Osteoblast (primary cell): Measurements from ENCODE around the gene RASL11A. TPM values are rescaled to one million over a fixed set of nuclear protein-coding genes. Genes with fewer than 3 reads are reported as not detected.

Source experiments
- DNase-seq: peaks from one replicate; pipeline ENCODE4 v3.0.0; 2011; ENCODE audit warnings: low spot score, mixed read lengths; ENCODE audit not compliant: insufficient read length; ENCODE audit errors: missing footprints
- H2AFZ ChIP-seq: 2 replicates; pipeline ENCODE4 v1.6.0; 2011; ENCODE audit warnings: mild to moderate bottlenecking, low read length
- H3K27ac ChIP-seq: 2 replicates; pipeline ENCODE4 v1.5.1; 2011; ENCODE audit warnings: mild to moderate bottlenecking, low read depth, low read length, moderate library complexity
- H3K27me3 ChIP-seq: 2 replicates; pipeline ENCODE4 v1.6.0; 2012; ENCODE audit warnings: mild to moderate bottlenecking, control low read depth, inconsistent platforms, low read length, moderate library complexity; ENCODE audit not compliant: insufficient read depth
- H3K36me3 ChIP-seq: 2 replicates; pipeline ENCODE4 v1.5.1; 2011; ENCODE audit warnings: mild to moderate bottlenecking, low read length, control low read depth, moderate library complexity; ENCODE audit not compliant: insufficient read depth
- H3K4me1 ChIP-seq: 2 replicates; pipeline ENCODE4 v1.5.1; 2011; ENCODE audit warnings: mild to moderate bottlenecking, low read length, control low read depth, moderate library complexity; ENCODE audit not compliant: insufficient read depth
- H3K4me2 ChIP-seq: 2 replicates; pipeline ENCODE4 v1.6.0; 2011; ENCODE audit warnings: mild to moderate bottlenecking, low read length; ENCODE audit not compliant: insufficient read depth
- H3K4me3 ChIP-seq: fragments of 200-600 bp; sonication (generic); 3 replicates; pipeline ENCODE4 v1.5.1; 2012; ENCODE audit warnings: mild to moderate bottlenecking, low read length, inconsistent platforms; ENCODE audit not compliant: insufficient read depth
- H3K79me2 ChIP-seq: 2 replicates; pipeline ENCODE4 v1.6.0; 2012; ENCODE audit warnings: mild to moderate bottlenecking, low read length, control low read depth, inconsistent platforms; ENCODE audit not compliant: insufficient read depth
- H3K9me3 ChIP-seq: 2 replicates; pipeline ENCODE4 v1.5.1; 2011; ENCODE audit warnings: low read depth, low read length, control low read depth
- H4K20me1 ChIP-seq: 2 replicates; pipeline ENCODE4 v1.6.0; 2012; ENCODE audit warnings: mild to moderate bottlenecking, low read length, control low read depth; ENCODE audit not compliant: insufficient read depth
- total RNA-seq: library from RNA; depleted of rRNA; stranded (reverse); fragments of >200 nt; gene quantifications from 2 replicates; pipeline ENCODE4 v1.2.3, GENCODE V29; 2012
- TF ChIP-seq, protein P1 (sequence below): IDR thresholded peaks from 2 replicates; pipeline ENCODE4 v1.5.1; 2011; ENCODE audit warnings: mild to moderate bottlenecking, low read depth, low read length, moderate library complexity; ENCODE audit errors: extremely low read depth

The RASL11A gene
- total RNA-seq, 1 donor = 11.9 TPM

DNA sequence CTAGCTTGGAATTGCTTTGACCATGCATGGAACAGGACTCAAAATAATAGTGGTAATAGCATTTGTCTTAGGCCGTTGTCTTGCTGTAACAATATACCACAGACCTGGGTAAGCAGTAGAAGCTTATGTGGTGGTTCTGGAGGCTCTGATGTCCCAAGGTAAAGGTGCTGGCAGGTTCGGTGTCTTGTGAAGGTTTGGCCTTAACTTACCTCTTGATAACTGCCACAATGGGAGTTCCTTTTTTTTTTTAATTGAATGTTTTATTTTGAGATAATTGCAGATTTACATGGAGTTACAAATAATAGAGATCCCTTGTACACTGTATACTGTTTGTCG is 13.4 kb upstream of the RASL11A start:
- no peak overlapping the region for H3K27ac ChIP-seq
- TF ChIP-seq, protein P1, sequence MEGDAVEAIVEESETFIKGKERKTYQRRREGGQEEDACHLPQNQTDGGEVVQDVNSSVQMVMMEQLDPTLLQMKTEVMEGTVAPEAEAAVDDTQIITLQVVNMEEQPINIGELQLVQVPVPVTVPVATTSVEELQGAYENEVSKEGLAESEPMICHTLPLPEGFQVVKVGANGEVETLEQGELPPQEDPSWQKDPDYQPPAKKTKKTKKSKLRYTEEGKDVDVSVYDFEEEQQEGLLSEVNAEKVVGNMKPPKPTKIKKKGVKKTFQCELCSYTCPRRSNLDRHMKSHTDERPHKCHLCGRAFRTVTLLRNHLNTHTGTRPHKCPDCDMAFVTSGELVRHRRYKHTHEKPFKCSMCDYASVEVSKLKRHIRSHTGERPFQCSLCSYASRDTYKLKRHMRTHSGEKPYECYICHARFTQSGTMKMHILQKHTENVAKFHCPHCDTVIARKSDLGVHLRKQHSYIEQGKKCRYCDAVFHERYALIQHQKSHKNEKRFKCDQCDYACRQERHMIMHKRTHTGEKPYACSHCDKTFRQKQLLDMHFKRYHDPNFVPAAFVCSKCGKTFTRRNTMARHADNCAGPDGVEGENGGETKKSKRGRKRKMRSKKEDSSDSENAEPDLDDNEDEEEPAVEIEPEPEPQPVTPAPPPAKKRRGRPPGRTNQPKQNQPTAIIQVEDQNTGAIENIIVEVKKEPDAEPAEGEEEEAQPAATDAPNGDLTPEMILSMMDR = no peak
- H3K4me1 ChIP-seq = peaks cover 15% of the 10 kb centered on the region
- no peak overlapping the region for H3K4me2 ChIP-seq
- peaks cover 57% of the 10 kb centered on the region for H3K36me3 ChIP-seq
- H4K20me1 ChIP-seq = peaks cover 35% of the 10 kb centered on the region
- H3K9me3 ChIP-seq = no peaks in the 10 kb centered on the region
- H3K27me3 ChIP-seq = no peaks in the 10 kb centered on the region
- H2AFZ ChIP-seq = no peak overlapping the region
- no peak for DNase-seq
- peaks cover 45% of the 10 kb centered on the region for H3K79me2 ChIP-seq
- no peak overlapping the region for H3K4me3 ChIP-seq

DNA sequence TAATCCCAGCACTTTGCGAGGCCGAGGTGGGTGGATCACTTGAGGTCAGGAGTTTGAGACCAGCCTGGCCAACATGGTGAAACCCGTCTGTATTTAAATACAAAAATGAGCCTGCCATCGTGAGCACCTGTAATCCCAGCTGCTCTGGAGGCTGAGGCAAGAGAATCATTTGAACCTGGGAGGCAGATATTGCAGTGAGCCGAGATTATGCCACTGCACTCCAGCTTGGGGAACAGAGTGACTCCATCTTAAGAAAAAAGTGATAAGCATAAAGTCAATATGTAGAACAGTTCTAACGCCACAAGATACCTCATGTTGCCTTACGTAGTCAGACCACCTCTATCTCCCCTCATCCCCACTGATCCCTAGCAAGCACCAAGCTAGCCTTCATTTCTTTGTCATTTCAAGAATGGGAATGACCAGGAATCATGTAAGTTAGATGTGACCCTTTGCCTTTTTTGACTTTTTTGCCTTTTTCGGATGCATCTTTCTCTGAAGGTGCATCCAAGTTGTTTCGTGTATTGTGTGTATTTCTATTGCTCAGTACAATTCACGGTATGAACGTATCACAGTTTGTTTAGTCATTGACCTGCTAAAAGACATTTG is 12.9 kb upstream of the RASL11A start:
- no peaks in the 10 kb centered on the region for H3K9me3 ChIP-seq
- peaks cover 13% of the 10 kb centered on the region for H3K4me1 ChIP-seq
- H3K79me2 ChIP-seq = peaks cover 40% of the 10 kb centered on the region
- H2AFZ ChIP-seq = no peak overlapping the region
- H3K4me3 ChIP-seq = no peak overlapping the region
- DNase-seq = no peak
- H3K4me2 ChIP-seq = no peak overlapping the region
- peaks cover 34% of the 10 kb centered on the region for H4K20me1 ChIP-seq
- no peaks in the 10 kb centered on the region for H3K27me3 ChIP-seq
- H3K27ac ChIP-seq = no peak overlapping the region
- TF ChIP-seq, protein P1 = no peak
- H3K36me3 ChIP-seq = peaks cover 57% of the 10 kb centered on the region

DNA sequence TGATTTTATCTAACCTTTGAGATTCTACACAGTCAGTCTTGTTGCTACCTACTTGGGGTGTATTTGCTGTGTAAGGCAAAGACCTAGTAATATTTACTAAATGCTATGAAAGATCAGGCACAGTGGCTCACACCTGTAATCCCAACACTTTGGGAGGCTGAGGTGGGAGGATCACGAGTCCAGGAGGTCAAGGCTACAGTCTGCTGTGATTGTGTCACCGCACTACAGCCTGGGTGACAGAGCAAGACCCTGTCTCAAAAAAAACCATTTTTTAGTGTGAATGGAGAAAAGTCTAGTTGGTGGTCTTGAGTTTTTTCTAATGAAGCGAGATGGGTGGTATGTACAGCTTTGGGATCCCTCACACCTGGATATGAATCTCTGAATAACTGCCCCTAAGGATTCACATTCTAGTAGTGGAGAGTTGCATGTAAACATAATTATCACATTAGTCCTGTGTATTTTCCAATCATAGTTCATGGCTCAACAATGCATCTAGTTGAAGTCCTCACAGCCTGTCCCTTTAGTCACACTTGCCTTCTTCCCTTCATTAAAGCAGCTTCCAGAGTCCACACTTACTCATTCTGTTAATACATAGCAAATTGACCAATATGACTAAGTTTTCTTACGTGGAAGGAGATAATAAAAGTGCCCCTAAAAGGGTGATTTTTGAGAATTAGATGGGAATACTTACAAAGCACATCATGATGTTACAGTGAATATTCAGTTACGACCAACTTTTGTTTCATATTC is 11.8 kb upstream of the RASL11A start:
- Histone ChIP-seq H3K4me1 (peaks cover 6% of the 10 kb centered on the region), H2AFZ (no peak overlapping the region), H3K4me3 (no peak overlapping the region), H3K9me3 (no peaks in the 10 kb centered on the region), H3K36me3 (peaks cover 53% of the 10 kb centered on the region), H4K20me1 (peaks cover 30% of the 10 kb centered on the region), H3K79me2 (peaks cover 29% of the 10 kb centered on the region), H3K27me3 (no peaks in the 10 kb centered on the region), H3K4me2 (no peak overlapping the region), H3K27ac (no peak overlapping the region)
- TF ChIP-seq, protein P1 = no peak
- DNase-seq = no peak

DNA sequence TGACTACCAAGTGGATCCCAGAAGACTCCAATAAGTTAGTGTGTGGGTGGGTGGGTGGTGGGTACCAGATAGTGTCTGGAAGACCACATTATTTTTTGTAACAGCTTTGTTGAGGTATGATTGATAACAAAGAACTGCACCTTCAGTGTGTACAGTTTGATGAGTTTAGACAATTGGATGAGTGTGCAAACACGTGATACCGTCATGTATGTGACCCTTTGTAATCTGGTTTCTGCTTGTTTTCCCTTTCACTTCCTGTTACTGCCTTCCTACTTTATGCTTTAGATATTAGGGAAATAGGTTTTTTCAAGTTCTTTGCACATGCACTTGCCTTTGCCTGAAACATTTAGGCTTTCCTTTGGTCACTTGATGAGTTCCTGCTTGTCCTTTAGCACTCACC is 10.8 kb upstream of the RASL11A start:
- TF ChIP-seq, protein P1 = no peak
- Histone ChIP-seq H3K4me3 (no peak overlapping the region), H3K4me2 (no peak overlapping the region), H2AFZ (no peak overlapping the region), H3K27me3 (no peaks in the 10 kb centered on the region), H3K36me3 (peaks cover 43% of the 10 kb centered on the region), H3K9me3 (no peaks in the 10 kb centered on the region), H3K27ac (no peak overlapping the region), H3K79me2 (peaks cover 19% of the 10 kb centered on the region), H4K20me1 (peaks cover 26% of the 10 kb centered on the region), H3K4me1 (peaks cover 9% of the 10 kb centered on the region)
- DNase-seq = no peak
